IPS-15b (cell line): ENCODE results near the gene BICD1.
A peak's percentile ranks its signal among the peaks of the same experiment; 100 is the strongest.

ENCODE experiments used
- H3K27me3 ChIP-seq: one replicate; pipeline ENCODE4 v1.6.1; 2013; ENCODE audit warnings: low read length; ENCODE audit not compliant: control insufficient read depth, insufficient read depth
- H3K36me3 ChIP-seq: one replicate; pipeline ENCODE4 v1.6.1; 2013; ENCODE audit warnings: low read length; ENCODE audit not compliant: control insufficient read depth, insufficient read depth
- H3K4me1 ChIP-seq: one replicate; pipeline ENCODE4 v1.6.1; 2013; ENCODE audit warnings: mild to moderate bottlenecking, low read length; ENCODE audit not compliant: control insufficient read depth, insufficient read depth
- H3K4me3 ChIP-seq: one replicate; pipeline ENCODE4 v1.5.1; 2013; ENCODE audit warnings: low read depth, low read length
- H3K9ac ChIP-seq: one replicate; pipeline ENCODE4 v1.6.1; 2013; ENCODE audit warnings: low read depth, mild to moderate bottlenecking, low read length
- H3K9me3 ChIP-seq: one replicate; pipeline ENCODE4 v1.6.1; 2013; ENCODE audit warnings: mild to moderate bottlenecking, low read length; ENCODE audit not compliant: control insufficient read depth, insufficient read depth

Gene BICD1

GRCh38 chr12:32124637-32125036 lies 18.0 kb downstream of the BICD1 start:
- no peaks in the 10 kb centered on the region for H3K36me3 ChIP-seq
- H3K27me3 ChIP-seq, result no peaks in the 10 kb centered on the region
- no peak overlapping the region for H3K4me3 ChIP-seq
- no peaks in the 10 kb centered on the region for H3K9me3 ChIP-seq
- peaks cover 25% of the 10 kb centered on the region for H3K4me1 ChIP-seq
- peak overlapping the region; percentile 16 for H3K9ac ChIP-seq

GRCh38 chr12:32125455-32126084 lies 18.9 kb downstream of the BICD1 start:
- Histone ChIP-seq H3K27me3 (no peaks in the 10 kb centered on the region), H3K9me3 (no peaks in the 10 kb centered on the region), H3K4me1 (peaks cover 19% of the 10 kb centered on the region), H3K9ac (no peak overlapping the region), H3K4me3 (no peak overlapping the region), H3K36me3 (no peaks in the 10 kb centered on the region)

GRCh38 chr12:32126720-32127119 lies 20.1 kb downstream of the BICD1 start:
- H3K27me3 ChIP-seq, result no peaks in the 10 kb centered on the region

GRCh38 chr12:32131666-32132065 lies 25.0 kb downstream of the BICD1 start:
- Histone ChIP-seq H3K27me3 (no peaks in the 10 kb centered on the region), H3K4me3 (no peak overlapping the region), H3K36me3 (peaks cover 2% of the 10 kb centered on the region), H3K9me3 (no peaks in the 10 kb centered on the region), H3K4me1 (peaks cover 3% of the 10 kb centered on the region), H3K9ac (no peak overlapping the region)

More at GRCh38 chr12:32126720-32127119, 20.1 kb downstream of the BICD1 start:
- peaks cover 17% of the 10 kb centered on the region for H3K4me1 ChIP-seq
- H3K9ac ChIP-seq, result no peak overlapping the region
- no peak overlapping the region for H3K4me3 ChIP-seq
- peaks cover 2% of the 10 kb centered on the region for H3K36me3 ChIP-seq
- no peaks in the 10 kb centered on the region for H3K9me3 ChIP-seq

GRCh38 chr12:32134101-32134888 lies 27.6 kb downstream of the BICD1 start:
- no peak overlapping the region for H3K4me3 ChIP-seq
- H3K36me3 ChIP-seq, result peaks cover 2% of the 10 kb centered on the region
- peaks cover 3% of the 10 kb centered on the region for H3K4me1 ChIP-seq
- no peak overlapping the region for H3K9ac ChIP-seq
- H3K9me3 ChIP-seq, result no peaks in the 10 kb centered on the region
- no peaks in the 10 kb centered on the region for H3K27me3 ChIP-seq

- Histone ChIP-seq H3K9ac (no peak overlapping the region), H3K9me3 (no peaks in the 10 kb centered on the region), H3K4me1 (peaks cover 9% of the 10 kb centered on the region), H3K27me3 (no peaks in the 10 kb centered on the region), H3K4me3 (no peak overlapping the region), H3K36me3 (no peaks in the 10 kb centered on the region)
Measured at GRCh38 chr12:32135967-32136366, 29.3 kb downstream of the BICD1 start.

GRCh38 chr12:32136404-32136803 lies 29.8 kb downstream of the BICD1 start:
- no peak overlapping the region for H3K4me3 ChIP-seq
- H3K4me1 ChIP-seq, result peaks cover 10% of the 10 kb centered on the region
- H3K27me3 ChIP-seq, result no peaks in the 10 kb centered on the region
- no peak overlapping the region for H3K9ac ChIP-seq
- no peaks in the 10 kb centered on the region for H3K36me3 ChIP-seq
- H3K9me3 ChIP-seq, result no peaks in the 10 kb centered on the region

- H3K4me1 ChIP-seq, result peaks cover 14% of the 10 kb centered on the region
- H3K9ac ChIP-seq, result no peak overlapping the region
- H3K4me3 ChIP-seq, result peak overlapping the region; percentile 35
Measured at GRCh38 chr12:32139064-32139421, 32.4 kb downstream of the BICD1 start.

GRCh38 chr12:32140877-32141276 lies 34.2 kb downstream of the BICD1 start:
- no peaks in the 10 kb centered on the region for H3K27me3 ChIP-seq
- peaks cover 21% of the 10 kb centered on the region for H3K4me1 ChIP-seq
- no peaks in the 10 kb centered on the region for H3K36me3 ChIP-seq
- H3K9me3 ChIP-seq, result no peaks in the 10 kb centered on the region
- no peak overlapping the region for H3K9ac ChIP-seq
- H3K4me3 ChIP-seq, result no peak overlapping the region

More at GRCh38 chr12:32139064-32139421, 32.4 kb downstream of the BICD1 start:
- Histone ChIP-seq H3K36me3 (no peaks in the 10 kb centered on the region), H3K27me3 (no peaks in the 10 kb centered on the region), H3K9me3 (no peaks in the 10 kb centered on the region)

GRCh38 chr12:32145096-32145495 lies 38.4 kb downstream of the BICD1 start:
- Histone ChIP-seq H3K27me3 (no peaks in the 10 kb centered on the region), H3K9me3 (no peaks in the 10 kb centered on the region), H3K9ac (no peak overlapping the region), H3K4me1 (peaks cover 21% of the 10 kb centered on the region), H3K4me3 (no peak overlapping the region), H3K36me3 (no peaks in the 10 kb centered on the region)

GRCh38 chr12:32146074-32146873 lies 39.6 kb downstream of the BICD1 start:
- peaks cover 14% of the 10 kb centered on the region for H3K4me1 ChIP-seq
- H3K9me3 ChIP-seq, result no peaks in the 10 kb centered on the region
- H3K9ac ChIP-seq, result no peak overlapping the region
- no peaks in the 10 kb centered on the region for H3K27me3 ChIP-seq
- no peaks in the 10 kb centered on the region for H3K36me3 ChIP-seq
- H3K4me3 ChIP-seq, result no peak overlapping the region
